Motor neuron (in vitro differentiated cells): ENCODE data around the gene P2RY2. TPM values are rescaled to one million over a fixed set of nuclear protein-coding genes. Genes with fewer than 3 reads are reported as not detected.
"Not testable (repeated sequence)": the region's sequence is repeated elsewhere in the genome, so short reads cannot be mapped to it uniquely, and the experiment has no call there.

ENCODE experiments used
- ATAC-seq, 8 experiments: fragments of 200-7000 bp; cut with Tn5 transposase; replicated peaks in 6 of 8; 2 replicates each; pipeline ENCODE4 v1.8.0; 2021; ENCODE audit warnings: mild to moderate bottlenecking in 8 of 8, moderate library complexity in 8 of 8
- H3K27ac ChIP-seq, 2 donors: fragments of 250-450 bp; sonication (Bioruptor Pico); 2 replicates each; pipeline ENCODE4 v1.9.0; 2021; ENCODE audit warnings: antibody characterized with exemption in 2 of 2, mild to moderate bottlenecking in 2 of 2, moderate library complexity in 1 of 2
- H3K4me1 ChIP-seq, 2 donors: fragments of 250-450 bp; sonication (Bioruptor Pico); replicated peaks in 1 of 2; 2 replicates each; pipeline ENCODE4 v1.6.1; 2021; ENCODE audit warnings: antibody characterized with exemption in 2 of 2, mild to moderate bottlenecking in 2 of 2, moderate library complexity in 1 of 2
- H3K4me3 ChIP-seq, 5 donors: fragments of 250-450 bp; sonication (Bioruptor Pico); 2 replicates each; pipeline ENCODE4 v1.9.0; 2021; ENCODE audit warnings: antibody characterized with exemption in 5 of 5, mild to moderate bottlenecking in 5 of 5, moderate library complexity in 4 of 5
- WGBS, 10 experiments: fragments of 450-650 bp; shearing (Covaris generic); methylation state at CpG; one replicate each; pipeline ENCODE4 v1.0.0; 2022; 5-methylcytosine and 5-hydroxymethylcytosine counted together
- in situ Hi-C, 9 experiments: fragments of 400-800 bp; cut with MboI; loops; one replicate each; pipeline ENCODE4 v1.15.0; 2021; ENCODE audit warnings: low sequenced_read_pairs in 9 of 9, low pct_unique_long_range_greater_than_20kb in 2 of 9; ENCODE audit not compliant: unreplicated experiment in 9 of 9
- total RNA-seq, 8 experiments: library from RNA; unstranded; fragments of 300-600 nt; gene quantifications; 2 replicates each; pipeline versions ENCODE4 v1.2.3 to v1.2.4, GENCODE V29; 2022

P2RY2 gene
- total RNA-seq, 8 experiments from 2014 or later, result 0.05 to 3.6 (median 0.14) TPM; not detected in 1

GRCh38 chr11:73226297-73227006 is 8.4 kb downstream of the P2RY2 start:
- Histone ChIP-seq H3K4me3 (no peak overlapping the region), H3K4me1 (peaks cover 4 to 6% of the 10 kb centered on the region in 2 donors), H3K27ac (no peak overlapping the region)
- in situ Hi-C loops, result loop anchor here in 1 of 9 experiments (25.0 kb wide), 1 partner anchor 389 kb away; no protein-coding TSS in a partner anchor
- no peak for ATAC-seq
- 0 to 60% (median 33%) methylated on average over 1 to 3 of the region's 8 CpGs; no CpG with 5 or more reads in 6 of the 10 experiments for WGBS, 10 experiments

- in situ Hi-C loops, result loop anchor here in 1 of 9 experiments (25.0 kb wide), 1 partner anchor 390 kb away; no protein-coding TSS in a partner anchor
- Histone ChIP-seq H3K4me1 (peaks cover 4 to 6% of the 10 kb centered on the region in 2 donors), H3K27ac (no peak overlapping the region), H3K4me3 (no peak overlapping the region)
- ATAC-seq, result peak in 1 of 8 experiments; percentile 26
- WGBS, 10 experiments, result 37 to 83% (median 76%) methylated on average over 1 to 2 of the region's 12 CpGs; no CpG with 5 or more reads in 5 of the 10 experiments
These were observed 9.6 kb downstream of the P2RY2 start for GRCh38 chr11:73227571-73228211.

- peak in 2 of 8 experiments; percentile 21 to 47 for ATAC-seq
- H3K27ac ChIP-seq, result no peak overlapping the region
- peaks cover 4 to 6% of the 10 kb centered on the region in 2 donors for H3K4me1 ChIP-seq
- in situ Hi-C loops, result loop anchor here in 1 of 9 experiments (25.0 kb wide), 1 partner anchor 391 kb away; no protein-coding TSS in a partner anchor
- H3K4me3 ChIP-seq, result no peak overlapping the region
- WGBS, 10 experiments, result 17 to 100% (median 71%) methylated on average over 1 to 3 of the region's 4 CpGs; no CpG with 5 or more reads in 3 of the 10 experiments
These were observed 10.4 kb downstream of the P2RY2 start for GRCh38 chr11:73228268-73229134.

GRCh38 chr11:73229321-73229895 is 11.3 kb downstream of the P2RY2 start:
- peak in 3 of 8 experiments; percentile 89 to 95 (median 93) for ATAC-seq
- WGBS, 10 experiments, result 2 to 100% (median 89%) methylated on average over 1 to 7 of the region's 11 CpGs; no CpG with 5 or more reads in 7 of the 10 experiments
- no peak overlapping the region for H3K4me3 ChIP-seq
- peaks cover 4 to 6% of the 10 kb centered on the region in 2 donors for H3K4me1 ChIP-seq
- in situ Hi-C loops, result loop anchor here in 1 of 9 experiments (25.0 kb wide), 1 partner anchor 392 kb away; no protein-coding TSS in a partner anchor
- no peak overlapping the region for H3K27ac ChIP-seq

GRCh38 chr11:73229896-73230875 is 12.1 kb downstream of the P2RY2 start:
- Histone ChIP-seq H3K27ac (no peak overlapping the region), H3K4me1 (peaks cover 4 to 6% of the 10 kb centered on the region in 2 donors), H3K4me3 (no peak overlapping the region)
- in situ Hi-C loops, result loop anchor here in 3 of 9 experiments (5.0 to 25.0 kb wide), 3 partner anchors 43 to 393 kb away; no protein-coding TSS in a partner anchor
- 62 to 100% (median 71%) methylated on average over 1 to 12 of the region's 16 CpGs; no CpG with 5 or more reads in 1 of the 10 experiments for WGBS, 10 experiments
- ATAC-seq, result no peak

- ATAC-seq, result no peak
- no peak overlapping the region for H3K27ac ChIP-seq
These were observed 12.8 kb downstream of the P2RY2 start for GRCh38 chr11:73230931-73231330.

GRCh38 chr11:73232487-73232886 is 14.4 kb downstream of the P2RY2 start:
- 79 to 100% (median 92%) methylated on average over 2 to 5 of the region's 7 CpGs; no CpG with 5 or more reads in 2 of the 10 experiments for WGBS, 10 experiments
- not testable (repeated sequence) for H3K27ac ChIP-seq, H3K4me1 ChIP-seq, H3K4me3 ChIP-seq, ATAC-seq
- in situ Hi-C loops, result loop anchor here in 3 of 9 experiments (5.0 to 25.0 kb wide), 3 partner anchors 45 to 395 kb away; no protein-coding TSS in a partner anchor

More at GRCh38 chr11:73230931-73231330, 12.8 kb downstream of the P2RY2 start:
- in situ Hi-C loops, result loop anchor here in 3 of 9 experiments (5.0 to 25.0 kb wide), 3 partner anchors 44 to 394 kb away; no protein-coding TSS in a partner anchor
- WGBS, 10 experiments, result 80 to 100% (median 92%) methylated on average over 1 to 2 of the region's 7 CpGs; no CpG with 5 or more reads in 5 of the 10 experiments
- Histone ChIP-seq H3K4me1 (peaks cover 4 to 6% of the 10 kb centered on the region in 2 donors), H3K4me3 (no peak overlapping the region)

GRCh38 chr11:73233211-73233610 is 15.1 kb downstream of the P2RY2 start:
- Histone ChIP-seq H3K4me3 (no peak overlapping the region), H3K4me1 (peaks cover 4% of the 10 kb centered on the region in 2 donors), H3K27ac (no peak overlapping the region)
- in situ Hi-C loops, result loop anchor here in 3 of 9 experiments (5.0 to 25.0 kb wide), 3 partner anchors 46 to 396 kb away; no protein-coding TSS in a partner anchor
- no peak for ATAC-seq

GRCh38 chr11:73233692-73234470 is 15.8 kb downstream of the P2RY2 start:
- Histone ChIP-seq H3K4me1 (no peaks in the 10 kb centered on the region), H3K4me3 (no peak overlapping the region), H3K27ac (no peak overlapping the region)
- 40 to 94% (median 84%) methylated on average over 2 to 14 of the region's 23 CpGs; no CpG with 5 or more reads in 2 of the 10 experiments for WGBS, 10 experiments
- in situ Hi-C loops, result loop anchor here in 3 of 9 experiments (5.0 to 25.0 kb wide), 3 partner anchors 47 to 397 kb away; no protein-coding TSS in a partner anchor
- ATAC-seq, result no peak

- Histone ChIP-seq H3K27ac (no peak overlapping the region), H3K4me3 (no peak overlapping the region), H3K4me1 (no peaks in the 10 kb centered on the region)
- ATAC-seq, result no peak
- in situ Hi-C loops, result loop anchor here in 3 of 9 experiments (5.0 to 25.0 kb wide), 3 partner anchors 47 to 397 kb away; no protein-coding TSS in a partner anchor
- WGBS, 10 experiments, result 87 to 100% (median 96%) methylated on average over 3 to 24 of the region's 56 CpGs; no CpG with 5 or more reads in 3 of the 10 experiments
These were observed 16.5 kb downstream of the P2RY2 start for GRCh38 chr11:73234471-73235181.
